HEK293T (cell line): ENCODE data around the gene BTBD9.

Source experiments
- CTCF ChIA-PET: fragments of 350-600 bp; formaldehyde crosslinking; extraction: SDS; loops from one replicate; lab custom pipeline; 2021; ENCODE audit warnings: antibody characterized with exemption, inconsistent platforms; lab: Yijun Ruan, JAX
- POLR2A ChIA-PET: fragments of 350-600 bp; formaldehyde crosslinking; extraction: SDS; loops from one replicate; lab custom pipeline; 2020; ENCODE audit warnings: antibody characterized with exemption, inconsistent platforms; lab: Yijun Ruan, JAX
- DNase-seq: peaks from one replicate; pipeline ENCODE4 v3.0.0; 2012; ENCODE audit warnings: mixed read lengths; ENCODE audit errors: extremely low spot score
- ARNT ChIP-seq: fragments of 450-650 bp; IDR thresholded peaks from 2 replicates; pipeline ENCODE4 v1.6.1; 2017; ENCODE audit warnings: mild to moderate bottlenecking
- BHLHE40 ChIP-seq: fragments of 450-650 bp; IDR thresholded peaks from 2 replicates; pipeline ENCODE4 v1.6.1; 2016; ENCODE audit warnings: mild to moderate bottlenecking, moderate library complexity, borderline replicate concordance
- CTBP1 ChIP-seq: fragments of 450-650 bp; IDR thresholded peaks from 2 replicates; pipeline ENCODE4 v1.6.1; 2016; ENCODE audit warnings: borderline replicate concordance
- ELF4 ChIP-seq: fragments of 450-650 bp; IDR thresholded peaks from 2 replicates; pipeline ENCODE4 v1.6.1; 2017; ENCODE audit warnings: antibody characterized with exemption
- FOXA1 ChIP-seq: fragments of 450-650 bp; IDR thresholded peaks from 2 replicates; pipeline ENCODE4 v1.6.1; 2016; ENCODE audit warnings: mild to moderate bottlenecking
- FOXK2 ChIP-seq: fragments of 450-650 bp; IDR thresholded peaks from 2 replicates; pipeline ENCODE4 v1.6.1; 2016; ENCODE audit warnings: mild to moderate bottlenecking
- FOXM1 ChIP-seq: fragments of 450-650 bp; IDR thresholded peaks from 2 replicates; pipeline ENCODE4 v1.6.1; 2017; ENCODE audit warnings: mild to moderate bottlenecking, borderline replicate concordance
- HDGF ChIP-seq: fragments of 450-650 bp; IDR thresholded peaks from 2 replicates; pipeline ENCODE4 v1.6.1; 2017; ENCODE audit warnings: antibody characterized with exemption, borderline replicate concordance
- L3MBTL2 ChIP-seq: fragments of 450-650 bp; conservative IDR thresholded peaks from 2 replicates; pipeline ENCODE4 v1.6.1; 2016; ENCODE audit warnings: mild to moderate bottlenecking
- LEF1 ChIP-seq: fragments of 450-650 bp; IDR thresholded peaks from 2 replicates; pipeline ENCODE4 v1.6.1; 2017; ENCODE audit warnings: mild to moderate bottlenecking, borderline replicate concordance
- NFRKB ChIP-seq: fragments of 450-650 bp; IDR thresholded peaks from 2 replicates; pipeline ENCODE4 v1.6.1; 2016; ENCODE audit warnings: mild to moderate bottlenecking, moderate library complexity
- PKNOX1 ChIP-seq: fragments of 450-650 bp; IDR thresholded peaks from 2 replicates; pipeline ENCODE4 v1.6.1; 2016
- SP1 ChIP-seq: fragments of 450-650 bp; IDR thresholded peaks from 2 replicates; pipeline ENCODE4 v1.6.1; 2017
- SUZ12 ChIP-seq: fragments of 450-650 bp; IDR thresholded peaks from 2 replicates; pipeline ENCODE4 v1.6.1; 2016; ENCODE audit warnings: mild to moderate bottlenecking
- TARDBP ChIP-seq: fragments of 450-650 bp; IDR thresholded peaks from 2 replicates; pipeline ENCODE4 v1.6.1; 2016
- ZNF384 ChIP-seq: fragments of 450-650 bp; IDR thresholded peaks from 2 replicates; pipeline ENCODE4 v1.6.1; 2016

The BTBD9 gene

GRCh38 chr6:38183856-38184584, 455.7 kb downstream of the BTBD9 start:
- no peak for DNase-seq
- ChIA-PET POLR2A (no interaction called here), CTCF (no interaction called here)
- TF ChIP-seq ZNF384: no peak
- TF ChIP-seq FOXM1: no peak
- TF ChIP-seq PKNOX1: no peak
- TF ChIP-seq TARDBP: no peak
- TF ChIP-seq ARNT: no peak
- no peak for TF ChIP-seq FOXK2
- TF ChIP-seq NFRKB: no peak
- no peak for TF ChIP-seq SUZ12
- TF ChIP-seq FOXA1: no peak
- TF ChIP-seq CTBP1: no peak
- TF ChIP-seq LEF1: no peak
- TF ChIP-seq HDGF: no peak

- ChIA-PET POLR2A (no interaction called here), CTCF (no interaction called here)
- DNase-seq: no peak
- TF ChIP-seq ELF4: no peak
- TF ChIP-seq HDGF: no peak
- TF ChIP-seq FOXM1: no peak
- no peak for TF ChIP-seq PKNOX1
- TF ChIP-seq FOXK2: no peak
- no peak for TF ChIP-seq FOXA1
- no peak for TF ChIP-seq TARDBP
- no peak for TF ChIP-seq BHLHE40
- TF ChIP-seq ZNF384: no peak
- no peak for TF ChIP-seq CTBP1
- no peak for TF ChIP-seq L3MBTL2
- no peak for TF ChIP-seq ARNT
- no peak for TF ChIP-seq SUZ12
- TF ChIP-seq LEF1: no peak
- TF ChIP-seq NFRKB: no peak
- no peak for TF ChIP-seq SP1
Measured at GRCh38 chr6:38182426-38182825, 457.3 kb downstream of the BTBD9 start.

GRCh38 chr6:38180586-38180985, 459.1 kb downstream of the BTBD9 start:
- ChIA-PET POLR2A (no interaction called here), CTCF (interaction anchor here (0.8 kb wide), 1 partner anchor 331 kb away, joined by 3 read pairs; no protein-coding TSS in a partner anchor)
- DNase-seq: no peak
- TF ChIP-seq PKNOX1 (no peak), SUZ12 (no peak), L3MBTL2 (no peak), ZNF384 (no peak), ARNT (no peak), NFRKB (no peak), ELF4 (no peak)

GRCh38 chr6:38179794-38180430, 459.8 kb downstream of the BTBD9 start:
- POLR2A ChIA-PET: no interaction called here
- DNase-seq: no peak
- TF ChIP-seq NFRKB (no peak), FOXM1 (no peak), FOXK2 (no peak), SUZ12 (no peak), ELF4 (no peak), PKNOX1 (no peak), HDGF (no peak), BHLHE40 (no peak), ZNF384 (no peak), LEF1 (no peak), CTBP1 (no peak), SP1 (no peak), L3MBTL2 (no peak)
- CTCF ChIA-PET: no interaction called here

- ChIA-PET CTCF (interaction anchor here (0.8 kb wide), 1 partner anchor 151 kb away, joined by 3 read pairs; no protein-coding TSS in a partner anchor), POLR2A (no interaction called here)
- TF ChIP-seq TARDBP (no peak), FOXK2 (no peak), ELF4 (no peak), BHLHE40 (no peak), FOXM1 (no peak), CTBP1 (no peak), NFRKB (no peak), PKNOX1 (no peak), ZNF384 (no peak), SUZ12 (no peak), SP1 (no peak), ARNT (no peak)
- no peak for DNase-seq
Measured at GRCh38 chr6:38179300-38179699, 460.4 kb downstream of the BTBD9 start.
